OCI-LY7 (cell line): ENCODE data around the gene DCHS1.

Experiments
- EZH2phosphoT487 ChIP-seq: fragments of 200-600 bp; sonication (generic); IDR thresholded peaks from 2 replicates; pipeline ENCODE4 v1.6.1; 2018; ENCODE audit warnings: low read depth, borderline replicate concordance, mild to moderate bottlenecking, mixed run types, antibody characterized with exemption, low read length, moderate library complexity, mixed read lengths
- TF ChIP-seq, protein P1 (sequence below): fragments of 200-600 bp; sonication (generic); conservative IDR thresholded peaks from 2 replicates; pipeline ENCODE4 v1.5.1; 2014; ENCODE audit warnings: mild to moderate bottlenecking, antibody characterized with exemption, low read length, moderate library complexity, mixed read lengths

DNA sequence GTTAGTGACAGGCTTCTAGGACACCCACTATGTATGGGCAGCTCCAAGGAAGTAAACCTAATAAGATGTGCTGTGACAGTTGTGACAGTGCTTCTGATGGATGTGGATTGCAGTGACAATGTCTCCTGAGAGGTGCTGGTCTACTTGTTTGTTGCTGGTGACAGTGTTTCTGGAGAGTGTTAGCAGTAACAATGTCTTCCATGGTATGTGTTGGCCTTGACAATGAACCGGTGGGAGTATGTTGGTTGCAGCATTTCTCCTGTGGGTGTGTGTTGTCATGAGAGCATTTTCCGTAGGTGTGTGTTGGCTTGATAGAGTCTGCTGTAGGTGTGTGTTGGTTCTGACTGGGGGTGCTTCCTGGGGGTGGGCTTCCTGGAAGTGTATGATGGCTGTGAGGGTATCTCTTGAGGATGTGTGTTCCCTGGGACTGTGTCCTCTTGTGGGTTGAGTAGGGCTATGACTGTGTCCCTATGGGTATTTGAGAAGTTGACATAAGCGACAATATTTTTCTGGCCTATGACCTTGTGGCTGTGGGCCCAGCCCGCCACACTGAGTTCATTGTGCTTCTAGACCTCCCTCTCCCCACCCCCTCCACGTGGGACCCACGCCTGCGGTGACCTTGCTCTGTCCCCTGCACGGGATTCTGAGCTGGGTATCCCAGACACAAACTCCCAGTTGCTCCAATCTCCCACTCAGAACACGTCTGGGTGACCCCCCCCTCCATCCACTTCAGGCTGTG is 1.2 kb downstream of the DCHS1 start:
- TF ChIP-seq, protein P1, sequence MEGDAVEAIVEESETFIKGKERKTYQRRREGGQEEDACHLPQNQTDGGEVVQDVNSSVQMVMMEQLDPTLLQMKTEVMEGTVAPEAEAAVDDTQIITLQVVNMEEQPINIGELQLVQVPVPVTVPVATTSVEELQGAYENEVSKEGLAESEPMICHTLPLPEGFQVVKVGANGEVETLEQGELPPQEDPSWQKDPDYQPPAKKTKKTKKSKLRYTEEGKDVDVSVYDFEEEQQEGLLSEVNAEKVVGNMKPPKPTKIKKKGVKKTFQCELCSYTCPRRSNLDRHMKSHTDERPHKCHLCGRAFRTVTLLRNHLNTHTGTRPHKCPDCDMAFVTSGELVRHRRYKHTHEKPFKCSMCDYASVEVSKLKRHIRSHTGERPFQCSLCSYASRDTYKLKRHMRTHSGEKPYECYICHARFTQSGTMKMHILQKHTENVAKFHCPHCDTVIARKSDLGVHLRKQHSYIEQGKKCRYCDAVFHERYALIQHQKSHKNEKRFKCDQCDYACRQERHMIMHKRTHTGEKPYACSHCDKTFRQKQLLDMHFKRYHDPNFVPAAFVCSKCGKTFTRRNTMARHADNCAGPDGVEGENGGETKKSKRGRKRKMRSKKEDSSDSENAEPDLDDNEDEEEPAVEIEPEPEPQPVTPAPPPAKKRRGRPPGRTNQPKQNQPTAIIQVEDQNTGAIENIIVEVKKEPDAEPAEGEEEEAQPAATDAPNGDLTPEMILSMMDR: no peak
- TF ChIP-seq EZH2phosphoT487: no peak
